ENCODE measurements around the gene MTRF1L. TPM values are rescaled to one million over a fixed set of nuclear protein-coding genes. Genes with fewer than 3 reads are reported as not detected.

Gene MTRF1L
- 21.9 TPM for polyA plus RNA-seq (ENCODE audit: insufficient read length)

DNA sequence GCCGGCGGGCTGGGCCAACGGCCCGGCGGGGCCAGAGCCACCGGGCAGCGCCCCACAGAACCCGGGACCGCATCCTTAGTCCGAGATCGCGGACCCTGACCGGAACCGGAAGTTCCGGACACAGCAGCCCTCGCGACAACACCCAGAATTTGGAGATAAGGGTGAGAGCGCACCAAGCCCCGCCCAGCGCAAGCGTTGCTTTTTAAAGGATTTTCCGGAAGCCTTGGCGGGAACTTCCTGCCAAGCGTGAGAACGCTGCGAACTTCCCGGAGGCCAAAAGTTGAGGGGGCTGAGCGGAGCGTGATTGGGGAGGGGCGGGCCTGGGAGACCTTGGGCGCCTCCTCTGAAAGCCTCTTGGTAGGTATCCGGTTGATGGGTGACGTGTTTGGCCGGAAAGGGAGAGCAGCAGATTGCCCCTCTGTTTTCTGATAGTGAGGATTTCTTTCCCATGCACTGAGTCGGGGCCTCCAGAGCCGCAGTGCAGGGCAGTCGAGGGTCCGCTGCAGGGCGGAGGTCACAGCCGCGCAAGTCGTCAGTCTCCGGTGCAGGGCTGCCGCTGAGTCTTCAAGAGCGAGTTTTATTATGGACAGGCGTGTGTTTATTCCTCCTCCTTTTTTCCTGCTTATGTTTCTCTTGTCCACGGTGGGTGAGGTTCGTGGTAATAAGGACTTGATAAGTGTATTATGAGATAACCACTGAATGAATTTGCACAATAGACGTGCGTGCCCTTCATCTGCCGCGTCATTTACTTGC is at the start of gene MTRF1L:
TSS of gene MTRF1L (minus strand) at position 97 of the 753 bp plus-strand sequence. CDS start at position 73, 24 bp downstream.
- DNase-seq: peak; percentile 95

DNA sequence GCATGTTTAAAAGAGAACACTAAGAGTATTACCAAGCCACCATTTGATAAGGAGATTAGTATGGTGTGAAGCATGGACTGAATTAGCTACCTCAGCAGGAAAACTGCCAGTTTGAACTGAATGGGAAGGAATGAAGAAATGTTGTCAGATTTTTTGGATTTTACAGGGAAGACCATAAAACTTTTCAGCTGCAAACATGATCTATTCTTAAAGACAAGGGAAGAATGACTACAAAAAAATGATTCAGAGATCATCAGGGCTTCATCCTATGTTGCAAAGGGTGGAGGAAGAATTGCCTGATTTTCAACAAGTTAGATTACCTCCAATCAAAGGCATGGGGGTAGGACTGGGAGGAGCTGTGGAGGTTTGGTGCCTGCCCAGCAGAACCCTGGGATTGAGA is 49.3 kb upstream of the MTRF1L start:
- no peak for DNase-seq

DNA sequence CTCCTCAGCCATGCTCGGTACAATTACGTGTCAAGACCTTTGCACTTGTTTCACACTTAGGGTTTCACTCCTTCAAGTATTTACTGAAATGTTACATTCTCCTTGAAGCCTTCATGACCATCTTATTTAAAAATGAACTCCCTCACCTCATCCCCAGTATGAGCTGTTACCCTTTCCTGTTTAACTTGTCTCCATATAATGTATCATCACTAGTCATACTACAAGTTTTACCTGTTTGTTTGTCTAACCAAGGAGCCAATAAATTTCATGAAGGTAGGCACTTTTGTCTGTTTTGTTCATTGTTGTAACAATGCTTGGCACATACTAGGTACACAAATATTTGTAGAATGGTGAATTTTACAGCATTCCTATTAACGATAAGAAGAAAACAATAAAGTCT is 46.1 kb upstream of the MTRF1L start:
- DNase-seq: no peak

DNA sequence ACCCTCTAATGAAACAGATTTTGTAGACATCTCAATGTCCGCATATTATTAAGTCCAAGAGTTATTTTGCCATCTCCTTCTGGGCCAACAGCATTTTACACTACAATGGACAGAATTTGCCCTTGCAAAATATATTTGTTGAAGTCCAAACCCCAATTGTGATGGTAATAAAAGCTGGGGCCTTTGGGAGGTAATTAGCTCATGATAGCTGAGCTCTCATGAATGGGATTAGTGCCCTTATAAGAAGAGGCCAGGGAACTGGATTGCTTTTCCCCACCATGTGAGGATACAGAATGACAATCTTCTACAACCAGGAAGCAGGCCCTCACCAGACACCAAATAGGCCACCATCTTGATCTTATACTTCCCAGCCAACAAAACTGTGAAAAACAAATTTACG is 44.9 kb upstream of the MTRF1L start:
- DNase-seq: no peak

DNA sequence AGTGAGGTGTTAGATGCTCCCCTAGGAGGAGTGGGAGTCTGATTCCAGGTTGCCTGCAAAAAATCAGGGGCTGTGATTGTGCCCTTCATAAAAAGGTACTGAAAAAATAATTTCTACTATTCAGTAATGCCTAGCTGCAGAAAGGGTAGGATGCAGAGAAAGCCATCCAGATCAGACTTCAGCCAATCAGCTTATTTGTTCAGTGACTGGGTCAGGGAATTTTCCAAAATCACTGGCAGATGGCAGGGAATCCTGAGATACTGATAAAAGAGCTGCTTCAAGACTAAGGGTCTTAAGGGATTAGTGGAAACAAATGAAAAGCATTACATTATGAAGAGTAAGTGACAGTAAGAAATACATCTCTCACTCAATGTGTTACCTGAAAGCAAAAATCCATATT is 42.8 kb upstream of the MTRF1L start:
- DNase-seq: no peak

- no peak for DNase-seq
These were observed 41.8 kb upstream of the MTRF1L start for GRCh38 chr6:153044295-153044694.

GRCh38 chr6:153043719-153044118 is 41.2 kb upstream of the MTRF1L start:
- no peak for DNase-seq

GRCh38 chr6:153038378-153039057 is 36.0 kb upstream of the MTRF1L start:
- DNase-seq: no peak

GRCh38 chr6:153034139-153034538 is 31.6 kb upstream of the MTRF1L start:
- no peak for DNase-seq

DNA sequence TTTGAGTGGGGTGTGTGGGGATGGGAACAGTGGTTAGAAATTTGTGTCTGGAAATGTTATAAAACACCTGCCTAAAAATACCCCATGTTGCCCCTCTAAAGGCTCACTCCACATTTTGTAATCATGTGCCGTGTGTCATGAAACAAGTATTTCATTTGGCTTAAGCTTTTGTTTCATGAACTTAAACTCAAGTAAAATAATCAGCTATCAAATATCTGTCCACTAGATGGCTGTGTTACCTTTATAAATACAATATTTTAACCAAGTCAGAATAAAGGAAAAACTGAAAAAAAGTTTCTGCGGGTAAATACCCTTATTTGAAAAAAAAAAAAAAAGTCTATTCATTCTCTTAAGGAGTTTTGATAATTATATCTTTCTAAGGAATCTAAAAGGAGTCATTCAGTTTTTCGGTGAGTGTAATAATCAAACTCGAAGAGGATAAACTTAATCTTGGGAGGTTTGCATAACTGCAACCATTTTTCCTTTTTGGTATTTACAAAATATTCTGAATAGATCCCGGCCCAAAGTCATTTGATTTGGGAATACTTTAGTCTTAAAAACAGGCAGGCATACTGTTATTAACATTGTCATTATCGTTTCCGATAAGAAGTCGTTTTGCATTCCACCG is 29.9 kb upstream of the MTRF1L start:
- DNase-seq: peak; percentile 18

DNA sequence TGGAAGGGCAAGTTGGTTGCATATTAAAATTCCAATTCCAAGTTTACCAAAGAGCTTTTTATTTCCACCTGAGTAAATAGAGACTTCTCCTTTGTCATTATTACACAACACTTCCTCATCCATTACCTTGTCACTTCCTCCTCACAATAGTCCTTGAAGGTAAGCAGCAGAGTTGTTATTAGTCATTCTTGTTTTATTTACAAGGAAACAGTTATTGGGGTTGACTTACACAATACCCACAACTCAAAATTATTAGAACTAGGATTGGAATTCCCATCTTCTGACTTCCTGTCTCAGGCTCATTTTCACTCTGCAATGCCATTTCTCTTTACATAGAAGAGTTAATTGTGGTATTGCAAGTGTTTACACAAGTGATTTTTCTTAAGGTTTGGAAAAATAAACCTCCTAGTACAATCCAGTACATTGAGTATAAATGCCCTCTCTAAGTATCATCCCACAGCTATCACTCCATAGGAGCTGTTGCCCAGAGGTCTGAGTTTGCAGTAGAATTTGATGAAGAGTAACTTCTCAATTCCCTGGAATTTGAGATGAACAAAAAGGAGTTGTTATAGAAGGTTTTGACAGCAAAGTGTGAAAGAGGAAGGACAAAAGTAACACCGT is 28.9 kb upstream of the MTRF1L start:
- no peak for DNase-seq

DNA sequence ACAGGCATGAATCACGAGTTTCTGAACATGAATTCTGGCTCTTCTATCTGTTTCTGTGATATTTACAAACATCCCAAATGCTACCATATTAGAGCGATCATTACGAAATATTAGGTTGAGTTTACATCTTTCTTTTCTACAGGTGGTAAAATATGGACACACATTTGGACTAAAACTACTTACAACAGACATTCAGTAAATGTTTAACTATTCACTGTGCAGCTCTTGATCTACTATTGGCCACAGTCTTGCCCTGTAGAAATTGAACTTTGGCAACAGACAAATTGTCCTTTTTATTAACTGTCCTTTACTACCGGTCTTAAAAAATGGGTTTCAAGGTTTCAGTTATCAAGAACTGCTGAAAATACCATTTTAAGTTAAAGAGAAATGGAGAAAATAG is 26.5 kb upstream of the MTRF1L start:
- no peak for DNase-seq

DNA sequence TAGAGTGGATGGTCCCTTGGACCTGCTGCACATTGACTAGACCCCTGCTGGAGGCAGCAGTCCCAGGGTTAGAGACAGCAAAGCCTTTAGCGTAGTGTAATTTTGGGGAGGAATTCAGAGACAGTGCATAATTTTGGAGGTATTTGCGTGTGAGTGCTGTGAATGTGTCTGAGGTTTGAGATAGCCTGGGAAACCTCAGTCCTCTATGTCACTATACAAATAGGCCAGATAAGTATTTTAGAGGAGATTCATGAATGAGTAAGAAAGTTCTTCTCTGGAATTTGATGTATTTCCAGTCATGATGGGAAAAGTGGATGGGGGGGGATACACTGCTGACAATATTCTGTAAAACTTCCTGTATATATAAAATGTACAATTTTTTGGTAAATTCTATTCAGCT is 25.8 kb upstream of the MTRF1L start:
- DNase-seq: no peak

GRCh38 chr6:153027480-153027879 is 25.0 kb upstream of the MTRF1L start:
- DNase-seq: no peak

- DNase-seq: no peak
These were observed 22.2 kb upstream of the MTRF1L start for GRCh38 chr6:153024709-153025017.

DNA sequence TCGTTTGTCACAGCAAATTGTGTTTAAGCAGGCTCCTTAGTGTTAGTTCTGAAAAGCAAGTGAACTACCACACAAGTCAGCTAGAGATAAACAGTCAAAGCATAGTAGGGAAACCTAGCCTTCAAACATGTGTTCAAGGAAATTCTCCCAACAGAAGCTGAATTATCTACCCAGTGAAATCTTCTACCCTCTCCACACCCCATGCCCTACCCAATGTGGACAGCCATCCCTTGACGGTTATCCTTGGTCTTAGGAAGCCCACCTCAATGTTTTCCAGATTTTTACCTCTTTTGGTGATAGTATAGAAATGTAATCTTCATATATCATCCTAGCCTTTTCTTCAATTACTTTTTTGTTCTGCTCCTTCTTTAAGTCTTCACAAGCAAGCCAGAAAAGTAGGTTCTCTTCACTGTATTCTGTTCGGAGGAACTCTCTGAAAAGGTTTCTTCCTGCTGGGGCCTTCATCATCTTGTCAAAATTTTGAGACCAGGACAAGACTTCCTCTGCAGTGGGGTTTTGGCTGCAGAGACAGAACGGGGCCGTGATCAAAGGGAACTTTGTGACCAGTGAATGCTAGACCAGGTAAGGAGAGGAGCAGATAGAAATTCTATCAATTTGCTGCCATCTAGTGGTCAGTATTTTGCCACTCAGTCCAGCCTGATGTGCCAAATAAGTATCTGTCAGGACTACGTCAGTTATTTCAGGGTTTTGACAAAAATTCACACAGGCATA is 21.6 kb upstream of the MTRF1L start:
- DNase-seq: peak; percentile 26

- DNase-seq: no peak
These were observed 15.8 kb upstream of the MTRF1L start for GRCh38 chr6:153018355-153018754.

DNA sequence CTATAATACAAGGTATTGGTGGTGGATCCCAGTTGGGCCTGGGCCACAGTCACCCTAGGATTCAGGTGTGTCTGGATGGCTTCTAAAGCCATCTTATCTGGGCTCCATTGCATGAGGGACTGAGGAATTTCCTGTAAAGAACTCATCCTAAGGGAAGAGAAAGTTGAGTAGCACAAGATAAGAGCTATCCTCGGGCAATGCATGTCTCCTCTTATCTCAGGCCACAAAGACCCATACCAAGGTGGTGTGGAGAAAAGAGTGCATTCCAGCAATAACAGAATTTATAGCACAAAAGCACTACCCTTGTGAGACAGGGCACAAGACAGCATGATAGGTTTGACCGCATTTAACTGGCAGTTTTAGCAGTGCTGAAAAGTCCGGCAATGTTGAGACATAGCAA is 14.3 kb upstream of the MTRF1L start:
- DNase-seq: no peak

- no peak for DNase-seq
These were observed 12.7 kb upstream of the MTRF1L start for GRCh38 chr6:153015094-153015640.

DNA sequence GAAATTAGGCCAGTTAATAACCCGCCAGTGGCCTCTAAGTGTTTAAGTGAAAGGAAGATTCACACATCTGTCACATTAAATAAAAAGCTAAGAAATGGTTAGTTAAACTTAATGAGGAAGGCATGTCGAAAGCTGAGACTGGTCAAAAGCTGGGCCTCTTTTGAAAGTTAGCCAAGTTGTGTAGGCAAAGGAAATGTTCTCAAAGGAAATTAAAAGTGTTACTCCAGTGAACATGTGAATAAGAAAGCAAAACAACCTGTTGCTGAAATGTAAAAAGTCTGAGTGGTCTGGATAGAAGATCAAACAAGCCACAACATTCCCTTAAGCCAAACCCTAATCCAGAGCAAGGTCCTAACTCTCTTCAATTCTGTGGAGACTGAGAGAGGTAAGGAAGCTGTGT is 10.9 kb upstream of the MTRF1L start:
- no peak for DNase-seq

GRCh38 chr6:153012856-153013255 is 10.3 kb upstream of the MTRF1L start:
- DNase-seq: no peak

GRCh38 chr6:153003366-153003690 is 819 bp upstream of the MTRF1L start:
- no peak for DNase-seq
